ENCODE measurements around the gene UBQLN4. TPM values are rescaled to one million over a fixed set of nuclear protein-coding genes. Genes with fewer than 3 reads are reported as not detected.
A peak's percentile ranks its signal among the peaks of the same experiment; 100 is the strongest.
"Not testable (repeated sequence)": the region's sequence is repeated elsewhere in the genome, so short reads cannot be mapped to it uniquely, and the experiment has no call there.

UBQLN4 gene
- total and polyA plus RNA-seq, 2 donors, result 10.4 to 15.1 TPM

GRCh38 chr1:156076609-156077429, 23.2 kb upstream of the UBQLN4 start:
- Histone ChIP-seq H3K36me3 (ENCODE audit: control insufficient read depth in 2 of 2, insufficient read depth in 2 of 2, low read length in 1 of 2) (peaks cover 0 to 3% of the 10 kb centered on the region in 2 donors), H3K4me3 (ENCODE audit: low read length in 2 of 2) (no peak overlapping the region), H3K27ac (ENCODE audit: low read depth in 1 of 2, low read length in 1 of 2) (no peak overlapping the region), H3K4me1 (ENCODE audit: control insufficient read depth in 2 of 2, insufficient read depth in 2 of 2, low read length in 2 of 2) (peaks cover 0 to 29% of the 10 kb centered on the region in 2 donors), H3K9me3 (ENCODE audit: control insufficient read depth in 2 of 2, insufficient read depth in 1 of 2, low read length in 1 of 2) (no peaks in the 10 kb centered on the region), H3K27me3 (ENCODE audit: control insufficient read depth in 2 of 2, insufficient read depth in 1 of 2, low read length in 1 of 2) (peaks cover 5 to 20% of the 10 kb centered on the region in 2 donors)
- peak in 1 of 9 donors; percentile 32 for DNase-seq (ENCODE audit: low read depth in 6 of 9, low spot score in 9 of 9)
- WGBS, result 86% methylated on average over 73 of the region's 73 CpGs

GRCh38 chr1:156075775-156076204, 22.2 kb upstream of the UBQLN4 start:
- H3K27ac ChIP-seq (ENCODE audit: low read depth in 1 of 2, low read length in 1 of 2), result no peak overlapping the region
- H3K27me3 ChIP-seq (ENCODE audit: control insufficient read depth in 2 of 2, insufficient read depth in 1 of 2, low read length in 1 of 2), result peaks cover 0 to 11% of the 10 kb centered on the region in 2 donors
- H3K4me3 ChIP-seq (ENCODE audit: low read length in 2 of 2), result no peak overlapping the region
- H3K36me3 ChIP-seq (ENCODE audit: control insufficient read depth in 2 of 2, insufficient read depth in 2 of 2, low read length in 1 of 2), result peaks cover 0 to 3% of the 10 kb centered on the region in 2 donors
- no peak for DNase-seq (ENCODE audit: low read depth in 6 of 9, low spot score in 9 of 9)
- H3K4me1 ChIP-seq (ENCODE audit: control insufficient read depth in 2 of 2, insufficient read depth in 2 of 2, low read length in 2 of 2), result peaks cover 0 to 23% of the 10 kb centered on the region in 2 donors
- no peaks in the 10 kb centered on the region for H3K9me3 ChIP-seq (ENCODE audit: control insufficient read depth in 2 of 2, insufficient read depth in 1 of 2, low read length in 1 of 2)
- 86% methylated on average over 4 of the region's 4 CpGs for WGBS

- Histone ChIP-seq H3K27ac (ENCODE audit: low read depth in 1 of 2, low read length in 1 of 2) (no peak overlapping the region), H3K4me3 (ENCODE audit: low read length in 2 of 2) (no peak overlapping the region), H3K4me1 (ENCODE audit: control insufficient read depth in 2 of 2, insufficient read depth in 2 of 2, low read length in 2 of 2) (peaks cover 0 to 23% of the 10 kb centered on the region in 2 donors), H3K9me3 (ENCODE audit: control insufficient read depth in 2 of 2, insufficient read depth in 1 of 2, low read length in 1 of 2) (no peaks in the 10 kb centered on the region), H3K36me3 (ENCODE audit: control insufficient read depth in 2 of 2, insufficient read depth in 2 of 2, low read length in 1 of 2) (peaks cover 0 to 3% of the 10 kb centered on the region in 2 donors), H3K27me3 (ENCODE audit: control insufficient read depth in 2 of 2, insufficient read depth in 1 of 2, low read length in 1 of 2) (peaks cover 0 to 4% of the 10 kb centered on the region in 2 donors)
- DNase-seq (ENCODE audit: low read depth in 6 of 9, low spot score in 9 of 9), result no peak
- WGBS, result 89% methylated on average over 3 of the region's 3 CpGs
Observed at GRCh38 chr1:156075162-156075561, 21.6 kb upstream of the UBQLN4 start.

GRCh38 chr1:156074661-156075060, 21.1 kb upstream of the UBQLN4 start:
- no peaks in the 10 kb centered on the region for H3K9me3 ChIP-seq (ENCODE audit: control insufficient read depth in 2 of 2, insufficient read depth in 1 of 2, low read length in 1 of 2)
- WGBS, result 90% methylated on average over 8 of the region's 8 CpGs
- H3K36me3 ChIP-seq (ENCODE audit: control insufficient read depth in 2 of 2, insufficient read depth in 2 of 2, low read length in 1 of 2), result peaks cover 0 to 3% of the 10 kb centered on the region in 2 donors
- no peak overlapping the region for H3K4me3 ChIP-seq (ENCODE audit: low read length in 2 of 2)
- DNase-seq (ENCODE audit: low read depth in 6 of 9, low spot score in 9 of 9), result no peak
- peaks cover 0 to 2% of the 10 kb centered on the region in 2 donors for H3K27me3 ChIP-seq (ENCODE audit: control insufficient read depth in 2 of 2, insufficient read depth in 1 of 2, low read length in 1 of 2)
- H3K4me1 ChIP-seq (ENCODE audit: control insufficient read depth in 2 of 2, insufficient read depth in 2 of 2, low read length in 2 of 2), result peaks cover 0 to 23% of the 10 kb centered on the region in 2 donors
- no peak overlapping the region for H3K27ac ChIP-seq (ENCODE audit: low read depth in 1 of 2, low read length in 1 of 2)

- no peak overlapping the region for H3K27ac ChIP-seq (ENCODE audit: low read depth in 1 of 2, low read length in 1 of 2)
- H3K27me3 ChIP-seq (ENCODE audit: control insufficient read depth in 2 of 2, insufficient read depth in 1 of 2, low read length in 1 of 2), result peaks cover 0 to 2% of the 10 kb centered on the region in 2 donors
- no peak for DNase-seq (ENCODE audit: low read depth in 6 of 9, low spot score in 9 of 9)
- WGBS, result 96% methylated on average over 5 of the region's 5 CpGs
- peaks cover 0 to 3% of the 10 kb centered on the region in 2 donors for H3K36me3 ChIP-seq (ENCODE audit: control insufficient read depth in 2 of 2, insufficient read depth in 2 of 2, low read length in 1 of 2)
- no peaks in the 10 kb centered on the region for H3K9me3 ChIP-seq (ENCODE audit: control insufficient read depth in 2 of 2, insufficient read depth in 1 of 2, low read length in 1 of 2)
- no peak overlapping the region for H3K4me3 ChIP-seq (ENCODE audit: low read length in 2 of 2)
- peaks cover 0 to 23% of the 10 kb centered on the region in 2 donors for H3K4me1 ChIP-seq (ENCODE audit: control insufficient read depth in 2 of 2, insufficient read depth in 2 of 2, low read length in 2 of 2)
Observed at GRCh38 chr1:156073740-156074139, 20.1 kb upstream of the UBQLN4 start.

GRCh38 chr1:156073110-156073687, 19.6 kb upstream of the UBQLN4 start:
- Histone ChIP-seq H3K4me1 (ENCODE audit: control insufficient read depth in 2 of 2, insufficient read depth in 2 of 2, low read length in 2 of 2) (peaks cover 0 to 23% of the 10 kb centered on the region in 2 donors), H3K36me3 (ENCODE audit: control insufficient read depth in 2 of 2, insufficient read depth in 2 of 2, low read length in 1 of 2) (peaks cover 0 to 3% of the 10 kb centered on the region in 2 donors)

GRCh38 chr1:156072251-156072650, 18.7 kb upstream of the UBQLN4 start:
- H3K4me3 ChIP-seq (ENCODE audit: low read length in 2 of 2), result no peak overlapping the region
- H3K9me3 ChIP-seq (ENCODE audit: control insufficient read depth in 2 of 2, insufficient read depth in 1 of 2, low read length in 1 of 2), result no peaks in the 10 kb centered on the region
- H3K27ac ChIP-seq (ENCODE audit: low read depth in 1 of 2, low read length in 1 of 2), result no peak overlapping the region
- H3K27me3 ChIP-seq (ENCODE audit: control insufficient read depth in 2 of 2, insufficient read depth in 1 of 2, low read length in 1 of 2), result no peaks in the 10 kb centered on the region
- WGBS, result 81% methylated on average over 6 of the region's 6 CpGs
- DNase-seq (ENCODE audit: low read depth in 6 of 9, low spot score in 9 of 9), result no peak
- H3K4me1 ChIP-seq (ENCODE audit: control insufficient read depth in 2 of 2, insufficient read depth in 2 of 2, low read length in 2 of 2), result peaks cover 0 to 23% of the 10 kb centered on the region in 2 donors
- peaks cover 0 to 2% of the 10 kb centered on the region in 2 donors for H3K36me3 ChIP-seq (ENCODE audit: control insufficient read depth in 2 of 2, insufficient read depth in 2 of 2, low read length in 1 of 2)

More at GRCh38 chr1:156073110-156073687, 19.6 kb upstream of the UBQLN4 start:
- H3K27ac ChIP-seq (ENCODE audit: low read depth in 1 of 2, low read length in 1 of 2), result no peak overlapping the region
- no peak overlapping the region for H3K4me3 ChIP-seq (ENCODE audit: low read length in 2 of 2)
- no peaks in the 10 kb centered on the region for H3K9me3 ChIP-seq (ENCODE audit: control insufficient read depth in 2 of 2, insufficient read depth in 1 of 2, low read length in 1 of 2)
- no peak for DNase-seq (ENCODE audit: low read depth in 6 of 9, low spot score in 9 of 9)
- 40% methylated on average over 1 of the region's 1 CpG for WGBS
- H3K27me3 ChIP-seq (ENCODE audit: control insufficient read depth in 2 of 2, insufficient read depth in 1 of 2, low read length in 1 of 2), result peaks cover 0 to under 1% of the 10 kb centered on the region in 2 donors

GRCh38 chr1:156071332-156071816, 17.8 kb upstream of the UBQLN4 start:
- H3K9me3 ChIP-seq (ENCODE audit: control insufficient read depth in 2 of 2, insufficient read depth in 1 of 2, low read length in 1 of 2); H3K4me3 ChIP-seq (ENCODE audit: low read length in 2 of 2); H3K27ac ChIP-seq (ENCODE audit: low read depth in 1 of 2, low read length in 1 of 2); H3K36me3 ChIP-seq (ENCODE audit: control insufficient read depth in 2 of 2, insufficient read depth in 2 of 2, low read length in 1 of 2); H3K27me3 ChIP-seq (ENCODE audit: control insufficient read depth in 2 of 2, insufficient read depth in 1 of 2, low read length in 1 of 2); DNase-seq (ENCODE audit: low read depth in 6 of 9, low spot score in 9 of 9): not testable (repeated sequence)
- peaks cover 0 to 22% of the 10 kb centered on the region in 2 donors for H3K4me1 ChIP-seq (ENCODE audit: control insufficient read depth in 2 of 2, insufficient read depth in 2 of 2, low read length in 2 of 2)
- WGBS, result 97% methylated on average over 7 of the region's 7 CpGs

- H3K36me3 ChIP-seq (ENCODE audit: control insufficient read depth in 2 of 2, insufficient read depth in 2 of 2, low read length in 1 of 2), result no peaks in the 10 kb centered on the region
- WGBS, result 69% methylated on average over 4 of the region's 4 CpGs
- no peak overlapping the region for H3K4me3 ChIP-seq (ENCODE audit: low read length in 2 of 2)
- H3K4me1 ChIP-seq (ENCODE audit: control insufficient read depth in 2 of 2, insufficient read depth in 2 of 2, low read length in 2 of 2), result peaks cover 0 to 21% of the 10 kb centered on the region in 2 donors
- no peak for DNase-seq (ENCODE audit: low read depth in 6 of 9, low spot score in 9 of 9)
- H3K27ac ChIP-seq (ENCODE audit: low read depth in 1 of 2, low read length in 1 of 2), result no peak overlapping the region
- no peaks in the 10 kb centered on the region for H3K9me3 ChIP-seq (ENCODE audit: control insufficient read depth in 2 of 2, insufficient read depth in 1 of 2, low read length in 1 of 2)
- H3K27me3 ChIP-seq (ENCODE audit: control insufficient read depth in 2 of 2, insufficient read depth in 1 of 2, low read length in 1 of 2), result no peaks in the 10 kb centered on the region
Observed at GRCh38 chr1:156070548-156070947, 16.9 kb upstream of the UBQLN4 start.

All from thymus (tissue), 11 donors.